Measurements from ENCODE around the gene LMX1B. TPM values are rescaled to one million over a fixed set of nuclear protein-coding genes. Genes with fewer than 3 reads are reported as not detected.

Gene LMX1B
- polyA plus RNA-seq, 1 donor: 0.80 TPM

DNA sequence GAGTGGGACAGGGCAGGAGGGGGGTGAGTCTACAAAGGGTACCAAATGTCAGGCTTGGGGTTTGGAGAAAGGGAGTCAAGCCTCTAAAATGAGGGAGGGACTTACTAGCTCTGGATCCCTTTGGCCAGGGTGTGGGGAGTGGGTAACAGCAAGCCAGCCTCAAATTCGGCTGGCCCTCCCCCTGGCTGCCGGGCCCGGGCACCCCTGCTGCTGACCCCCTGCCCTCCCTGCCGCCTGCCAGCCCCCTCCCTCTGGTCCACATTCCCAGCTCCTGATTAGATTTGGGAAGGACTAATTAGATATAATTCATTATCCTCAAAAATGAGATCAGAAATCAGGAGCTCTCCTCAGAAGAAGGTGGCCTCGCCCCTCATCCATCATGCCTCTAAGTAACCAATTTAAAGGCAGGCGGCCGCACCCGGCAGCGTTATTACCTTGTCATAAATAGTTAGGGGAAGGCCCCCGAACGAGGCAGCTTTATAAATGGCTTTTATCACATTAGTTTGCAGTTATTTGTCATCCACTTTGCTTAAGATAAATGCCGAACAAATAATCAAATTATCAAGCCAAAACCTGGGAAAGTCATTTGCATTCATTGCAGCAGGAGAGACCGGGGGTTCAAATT is 44.6 kb downstream of the LMX1B start:
- DNase-seq (ENCODE audit: low read depth): no peak

DNA sequence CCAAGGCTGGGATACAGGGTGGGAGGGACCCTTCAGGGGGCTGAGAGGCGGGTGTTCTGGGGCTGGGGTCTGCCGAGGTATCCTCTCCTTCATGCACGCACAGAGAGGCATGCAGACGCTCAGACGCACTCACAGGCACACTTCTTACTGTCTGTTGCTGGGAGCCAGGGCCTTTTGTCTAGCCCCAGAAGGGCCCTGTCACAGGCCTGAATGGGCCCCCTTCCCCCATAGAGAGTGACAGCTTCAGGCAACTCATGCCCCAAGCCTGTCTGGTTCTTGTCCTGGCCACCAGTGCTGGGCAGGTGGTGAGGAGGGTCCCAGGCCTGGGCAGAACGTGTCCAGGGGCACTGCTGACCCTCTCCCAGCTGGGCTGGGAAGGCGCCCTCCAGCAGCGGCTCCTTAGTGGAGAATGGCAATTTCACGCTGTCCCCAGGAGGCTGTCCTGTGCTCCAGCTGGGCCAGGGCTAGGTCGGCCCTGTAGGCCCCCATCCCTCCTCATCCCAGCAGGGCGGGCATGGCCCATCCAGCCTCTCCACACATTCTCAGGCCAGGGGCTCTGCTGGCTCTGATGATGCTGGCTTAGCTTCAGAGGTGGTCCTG is 45.3 kb downstream of the LMX1B start:
- no peak for DNase-seq (ENCODE audit: low read depth)

DNA sequence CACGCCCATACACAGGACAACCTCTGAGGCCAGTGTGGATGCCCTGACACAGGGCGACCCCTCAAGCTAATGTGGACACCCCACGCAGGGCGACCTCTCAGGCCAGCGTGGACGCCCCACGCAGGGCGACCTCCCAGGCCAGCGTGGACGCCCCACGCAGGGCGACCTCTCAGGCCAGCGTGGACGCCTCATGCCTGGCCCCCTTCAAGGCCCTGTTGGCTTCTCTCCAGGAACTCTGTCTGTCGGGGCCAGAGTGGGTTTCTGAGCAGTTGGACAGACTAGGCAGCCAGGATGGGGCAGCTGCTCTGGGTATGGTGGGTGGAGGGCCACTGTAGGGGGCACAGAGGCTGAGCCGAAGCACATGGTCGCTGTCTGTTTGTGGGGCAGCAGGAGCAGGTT is 47.4 kb downstream of the LMX1B start:
- DNase-seq (ENCODE audit: low read depth): no peak

- no peak for DNase-seq (ENCODE audit: low read depth)
Observed at GRCh38 chr9:126661521-126662251, 48.0 kb downstream of the LMX1B start.

DNA sequence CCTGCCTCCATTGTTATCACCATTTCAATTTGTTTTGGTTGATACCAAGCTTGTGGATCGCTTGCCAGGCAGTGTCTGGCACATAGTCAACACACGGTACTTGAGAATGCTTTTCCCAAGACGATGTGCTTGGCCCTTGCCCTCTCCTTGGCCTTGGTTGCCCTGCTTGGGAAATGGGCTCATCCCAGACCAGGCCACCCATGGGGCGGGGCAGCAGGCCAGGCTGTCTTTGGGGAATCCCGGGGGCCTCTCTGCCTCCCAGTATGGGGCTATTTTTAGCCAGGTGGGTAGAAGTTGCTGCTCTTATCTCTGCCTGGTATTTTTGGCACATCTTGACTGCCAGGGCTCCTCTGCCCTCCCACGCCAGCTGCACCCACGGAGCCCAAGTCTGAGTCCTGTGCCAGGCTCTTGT is 49.9 kb downstream of the LMX1B start:
- no peak for DNase-seq (ENCODE audit: low read depth)

- no peak for DNase-seq (ENCODE audit: low read depth)
Observed at GRCh38 chr9:126664900-126665643, 51.3 kb downstream of the LMX1B start.

DNA sequence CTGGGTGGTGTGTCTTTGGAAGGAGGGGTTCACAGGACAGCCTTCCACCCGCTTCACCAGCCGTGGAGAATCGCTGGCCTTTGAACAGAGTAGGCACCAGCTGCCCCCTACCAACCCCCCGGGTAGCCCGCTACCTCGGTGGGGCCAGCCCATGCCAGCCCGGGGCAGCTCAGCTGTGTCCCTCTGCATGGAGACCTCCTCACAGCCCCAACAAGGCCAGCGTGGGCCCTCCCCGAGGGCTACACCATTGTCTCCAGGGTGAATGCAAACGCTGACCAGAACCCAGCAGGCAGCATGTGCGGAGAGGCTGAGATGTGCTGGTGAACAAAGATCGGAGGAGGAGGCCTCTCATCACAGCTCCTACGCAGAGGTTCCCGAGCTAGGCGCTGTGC is 51.9 kb downstream of the LMX1B start:
- no peak for DNase-seq (ENCODE audit: low read depth)

GRCh38 chr9:126666155-126666803 is 52.6 kb downstream of the LMX1B start:
- DNase-seq (ENCODE audit: low read depth): no peak

GRCh38 chr9:126667190-126668055 is 53.7 kb downstream of the LMX1B start:
- DNase-seq (ENCODE audit: low read depth): no peak

GRCh38 chr9:126668058-126668457 is 54.3 kb downstream of the LMX1B start:
- DNase-seq (ENCODE audit: low read depth): no peak

DNA sequence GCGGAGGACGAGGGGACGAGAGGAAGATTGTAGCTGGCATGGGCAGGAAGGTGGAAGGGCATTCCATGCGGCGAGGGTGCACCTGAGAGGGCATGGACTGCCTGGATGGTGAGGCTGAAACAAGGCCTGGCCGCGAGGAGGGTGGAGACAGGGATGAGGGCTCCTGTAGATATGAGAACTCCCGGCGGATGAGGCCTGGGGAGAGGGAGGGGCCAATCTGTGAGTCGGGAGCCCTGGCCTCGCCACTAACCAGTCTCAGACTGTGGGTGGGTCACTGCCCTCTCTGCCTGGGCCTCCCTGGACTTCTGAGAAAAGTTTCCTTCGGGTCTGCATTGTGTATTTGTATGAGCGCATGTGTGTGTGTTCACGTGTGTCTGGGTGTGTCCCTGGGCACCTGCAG is 55.4 kb downstream of the LMX1B start:
- DNase-seq (ENCODE audit: low read depth): no peak

- DNase-seq (ENCODE audit: low read depth): no peak
Observed at GRCh38 chr9:126670270-126670669, 56.5 kb downstream of the LMX1B start.

DNA sequence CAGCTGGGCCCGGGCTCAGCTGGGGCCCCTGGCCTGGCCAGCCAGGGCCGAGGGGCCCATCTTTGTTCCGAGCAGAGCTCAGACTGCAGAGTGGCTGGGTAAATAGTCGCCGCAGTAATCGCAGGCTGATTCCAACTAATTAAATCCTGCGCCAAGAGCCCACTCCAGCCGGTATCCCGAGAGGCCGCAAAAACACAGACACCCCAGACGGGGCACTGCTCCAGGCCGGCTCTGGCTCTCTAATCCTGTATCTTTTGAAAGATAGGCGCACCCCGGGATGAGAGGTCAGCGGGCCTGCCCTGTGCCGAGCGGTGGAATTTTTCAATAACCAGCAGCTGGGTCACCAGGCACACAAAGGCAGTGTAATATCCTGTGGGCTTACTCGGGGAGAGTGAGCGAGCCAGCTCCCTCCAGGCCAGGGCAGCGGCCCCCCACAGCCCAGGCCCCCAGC is 57.7 kb downstream of the LMX1B start:
- DNase-seq (ENCODE audit: low read depth): no peak

DNA sequence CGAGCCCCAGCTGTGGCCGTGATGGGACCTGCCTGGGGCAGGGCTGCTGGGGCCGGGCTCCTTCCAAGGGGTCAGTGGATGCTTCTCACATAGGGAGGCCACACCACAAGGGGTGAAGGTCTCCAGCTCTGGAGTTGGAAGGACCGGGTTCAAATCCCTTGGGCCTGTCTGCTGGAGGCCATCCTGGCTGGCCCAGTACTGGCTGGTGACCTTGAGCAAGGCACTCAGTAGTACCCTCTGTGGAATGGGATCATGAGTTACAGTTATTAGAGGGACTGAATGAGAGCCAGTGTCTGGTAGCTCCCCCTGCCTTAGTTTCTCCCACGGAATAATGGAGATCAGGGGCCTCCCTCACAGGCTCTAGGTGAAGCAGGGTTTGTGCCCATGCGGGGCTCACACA is 58.3 kb downstream of the LMX1B start:
- DNase-seq (ENCODE audit: low read depth): no peak

DNA sequence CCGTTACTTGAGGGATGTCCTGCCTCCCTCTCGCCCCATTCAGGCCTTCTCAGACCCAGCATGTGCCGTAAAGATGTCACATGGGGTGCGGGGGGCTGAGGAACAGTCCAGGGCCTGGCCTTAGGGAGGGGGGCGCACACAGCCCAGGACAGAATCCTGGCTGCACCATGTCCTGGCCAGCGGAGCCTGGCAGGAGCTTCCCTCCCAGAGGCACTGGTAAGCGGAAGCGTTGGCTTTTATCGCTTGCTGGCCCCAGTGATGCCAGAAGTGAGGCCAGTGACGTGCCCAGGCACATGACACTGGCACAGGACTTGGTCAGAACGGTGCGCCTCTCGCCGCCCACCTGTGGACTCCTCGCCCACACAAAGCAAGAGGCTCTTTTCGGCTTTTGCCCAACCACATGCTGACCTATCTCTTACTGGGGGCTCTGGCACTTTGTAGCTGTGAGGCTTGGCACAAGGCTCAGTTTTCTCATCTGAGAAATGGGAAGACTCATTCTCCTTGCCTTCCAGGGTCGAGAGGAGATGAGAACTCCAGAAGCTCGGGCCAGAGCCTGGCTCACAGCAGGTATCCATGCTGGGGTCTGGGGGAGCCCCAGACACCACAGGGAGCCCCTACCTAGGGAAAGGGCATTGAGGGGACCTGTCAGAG is 59.0 kb downstream of the LMX1B start:
- no peak for DNase-seq (ENCODE audit: low read depth)

- DNase-seq (ENCODE audit: low read depth): no peak
Observed at GRCh38 chr9:126673689-126674364, 60.1 kb downstream of the LMX1B start.

- DNase-seq (ENCODE audit: low read depth): no peak
Observed at GRCh38 chr9:126674365-126675146, 60.8 kb downstream of the LMX1B start.

DNA sequence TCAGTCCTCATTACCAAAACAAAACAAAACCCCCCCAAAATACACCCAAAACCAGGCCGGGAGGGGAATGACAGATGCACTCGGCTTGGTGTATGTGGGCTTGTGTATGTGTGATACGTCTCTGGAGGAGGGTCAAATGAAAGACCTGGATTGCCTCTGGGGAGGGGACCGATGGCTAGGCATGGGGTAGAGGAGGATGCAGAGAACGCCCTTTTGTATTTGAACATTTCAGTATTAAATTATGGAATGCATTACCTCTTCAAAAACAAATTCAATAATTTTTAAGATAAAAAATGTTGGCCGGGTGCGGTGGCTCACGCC is 61.4 kb downstream of the LMX1B start:
- DNase-seq (ENCODE audit: low read depth): no peak

DNA sequence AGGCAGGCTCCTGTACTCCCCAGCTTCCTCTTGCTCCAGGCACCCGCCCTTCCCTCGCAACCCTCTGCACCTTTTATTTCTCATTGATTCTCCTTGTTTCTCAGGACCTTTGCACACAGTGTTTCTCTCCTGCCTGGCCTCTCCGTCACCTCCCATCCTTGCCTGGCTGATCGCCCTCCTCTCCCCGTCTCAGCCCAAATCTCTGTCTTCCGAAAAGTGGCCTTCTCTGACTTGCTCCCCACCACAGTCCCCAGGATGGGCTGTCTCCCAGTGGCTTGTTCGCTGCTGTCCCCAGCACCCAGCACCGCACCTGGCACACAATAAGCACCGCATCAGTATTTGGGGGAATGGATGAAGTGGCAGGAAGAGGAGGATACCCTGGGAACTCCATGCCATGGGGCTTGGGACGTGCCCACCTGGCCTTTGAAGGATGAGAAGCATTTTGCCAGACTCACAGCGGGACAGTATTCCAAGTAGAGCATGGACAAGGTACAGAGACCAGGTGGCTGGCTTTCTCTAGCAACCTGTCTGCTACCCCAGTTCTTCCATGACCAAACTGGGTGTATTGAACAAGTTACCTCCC is 62.5 kb downstream of the LMX1B start:
- DNase-seq (ENCODE audit: low read depth): no peak

Measured in forelimb muscle (tissue), 1 donor.